SK-N-MC (cell line): ENCODE measurements around the gene FBXL14.

Experiments used
- EZH2 ChIP-seq: fragments of 200-600 bp; sonication (generic); IDR thresholded peaks from one replicate; pipeline ENCODE4 v1.6.1; 2017; ENCODE audit warnings: antibody characterized with exemption
- POLR2AphosphoS5 ChIP-seq: IDR thresholded peaks from 2 replicates; pipeline ENCODE4 v1.6.1; 2012; ENCODE audit warnings: mild to moderate bottlenecking, low read depth, low read length, borderline replicate concordance

- no peak for TF ChIP-seq EZH2
- TF ChIP-seq POLR2AphosphoS5 = no peak
Observed at GRCh38 chr12:1574865-1575259, 19.5 kb downstream of the FBXL14 start.
